HG03457 (cell line): Measurements from ENCODE around the gene VAV1.
A peak's percentile ranks its signal among the peaks of the same experiment; 100 is the strongest.
"Not testable (repeated sequence)": the region's sequence is repeated elsewhere in the genome, so short reads cannot be mapped to it uniquely, and the experiment has no call there.

ENCODE experiments used
- ATAC-seq: cut with Tn5 transposase; IDR thresholded peaks from one replicate; pipeline ENCODE4 v1.9.1; 2021; ENCODE audit warnings: moderate number of reproducible peaks; ENCODE audit not compliant: unreplicated experiment

Gene VAV1

DNA sequence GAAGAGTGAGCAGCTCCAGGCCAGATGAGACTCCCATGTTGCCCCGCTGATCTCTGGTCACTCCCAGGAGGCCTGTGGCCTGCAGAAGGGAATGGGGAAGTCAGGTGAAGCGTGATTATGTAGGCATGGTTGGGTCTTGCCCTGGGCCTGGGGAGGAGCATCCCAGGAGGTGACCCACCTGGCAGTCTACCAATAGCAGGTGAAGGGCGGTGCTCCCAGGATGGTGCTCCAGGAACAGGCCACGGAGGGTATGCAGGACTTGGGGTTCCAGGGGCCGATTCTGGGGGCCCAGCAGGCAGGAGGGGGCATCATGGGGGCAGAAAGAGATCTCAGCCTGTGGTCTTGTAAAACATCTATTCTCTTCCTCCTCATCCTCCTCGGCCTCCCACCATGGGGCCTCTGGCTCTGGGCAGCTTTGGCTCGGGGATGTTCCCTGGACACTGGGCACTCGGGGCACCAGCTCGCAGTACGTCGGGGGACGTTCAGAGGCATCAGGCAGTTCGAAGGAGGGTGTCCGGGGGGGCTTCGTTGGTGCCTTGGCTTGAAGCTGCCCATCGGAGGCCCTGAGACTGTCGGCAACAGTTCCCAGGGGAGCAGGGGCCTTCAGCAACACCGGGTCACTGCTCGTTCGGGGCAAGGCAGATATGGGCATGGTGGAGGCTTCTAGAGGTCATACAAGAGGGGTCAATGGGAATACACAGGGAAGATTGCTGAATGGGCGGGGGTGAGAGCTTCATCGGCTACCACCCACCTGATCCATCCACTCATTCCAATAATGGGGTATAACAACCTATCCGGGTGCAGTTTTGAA lies 17.6 kb upstream of the VAV1 start:
- ATAC-seq, result no peak

GRCh38 chr19:6760606-6761005 lies 11.9 kb upstream of the VAV1 start:
- no peak for ATAC-seq

GRCh38 chr19:6761053-6761676 lies 11.3 kb upstream of the VAV1 start:
- ATAC-seq, result no peak

DNA sequence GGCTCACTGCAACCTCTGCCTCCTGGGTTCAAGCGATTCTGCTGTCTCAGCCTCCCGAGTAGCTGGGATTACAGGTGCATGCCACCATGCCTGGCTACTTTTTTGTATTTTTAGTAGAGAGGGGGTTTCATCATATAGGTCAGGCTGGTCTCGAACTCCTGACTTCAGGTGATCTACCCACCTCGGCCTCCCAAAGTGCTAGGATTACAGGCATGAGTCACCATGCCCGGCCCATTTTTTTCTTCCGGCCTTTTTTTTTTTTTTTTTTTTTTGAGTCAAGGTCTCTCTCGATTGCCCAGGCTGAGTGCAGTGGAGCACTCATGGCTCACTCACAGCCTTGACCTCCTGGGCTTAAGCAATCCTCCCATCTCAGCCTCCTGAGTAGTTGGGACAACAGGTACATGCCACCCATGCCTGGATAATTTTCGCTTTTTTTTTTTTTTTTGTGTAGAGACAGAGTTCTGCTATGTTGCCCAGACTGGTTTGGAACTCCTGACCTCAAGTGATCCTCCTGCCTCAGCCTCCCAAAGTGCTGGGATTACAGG lies 10.2 kb upstream of the VAV1 start:
- not testable (repeated sequence) for ATAC-seq

DNA sequence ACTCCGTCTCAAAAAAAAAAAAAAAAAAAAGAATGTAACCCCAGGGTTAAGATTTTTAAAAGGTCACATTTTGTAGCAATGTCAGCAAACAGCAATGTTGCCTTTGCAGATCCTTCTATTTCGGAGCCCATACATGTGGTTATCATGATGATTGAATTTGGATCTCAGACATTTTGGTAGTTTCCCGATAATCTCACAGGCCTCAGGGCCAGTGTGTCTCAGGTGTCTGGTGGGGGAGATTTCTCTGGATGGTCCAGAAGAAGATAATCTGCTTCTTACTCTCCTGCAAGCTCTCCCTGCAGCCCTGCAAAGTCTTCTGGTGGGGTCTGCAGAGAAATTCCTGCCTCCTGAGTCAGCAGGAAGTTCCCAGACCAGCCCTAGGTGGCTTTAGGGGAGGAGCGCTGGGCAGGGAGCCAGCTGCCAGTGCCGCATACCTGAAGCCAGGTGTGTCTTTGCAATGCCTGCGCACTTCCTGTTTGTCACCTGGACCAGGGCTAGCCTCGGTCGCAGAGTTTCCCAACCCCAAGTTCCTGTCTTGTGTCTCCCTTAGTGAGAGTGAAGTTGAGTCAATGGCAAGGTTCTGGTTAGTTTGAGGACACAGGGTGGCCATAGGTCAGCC lies 6.7 kb upstream of the VAV1 start:
- no peak for ATAC-seq

GRCh38 chr19:6766357-6767080 lies 6.0 kb upstream of the VAV1 start:
- no peak for ATAC-seq

- ATAC-seq, result peak; percentile 16
Observed at GRCh38 chr19:6767081-6767356, 5.5 kb upstream of the VAV1 start.

DNA sequence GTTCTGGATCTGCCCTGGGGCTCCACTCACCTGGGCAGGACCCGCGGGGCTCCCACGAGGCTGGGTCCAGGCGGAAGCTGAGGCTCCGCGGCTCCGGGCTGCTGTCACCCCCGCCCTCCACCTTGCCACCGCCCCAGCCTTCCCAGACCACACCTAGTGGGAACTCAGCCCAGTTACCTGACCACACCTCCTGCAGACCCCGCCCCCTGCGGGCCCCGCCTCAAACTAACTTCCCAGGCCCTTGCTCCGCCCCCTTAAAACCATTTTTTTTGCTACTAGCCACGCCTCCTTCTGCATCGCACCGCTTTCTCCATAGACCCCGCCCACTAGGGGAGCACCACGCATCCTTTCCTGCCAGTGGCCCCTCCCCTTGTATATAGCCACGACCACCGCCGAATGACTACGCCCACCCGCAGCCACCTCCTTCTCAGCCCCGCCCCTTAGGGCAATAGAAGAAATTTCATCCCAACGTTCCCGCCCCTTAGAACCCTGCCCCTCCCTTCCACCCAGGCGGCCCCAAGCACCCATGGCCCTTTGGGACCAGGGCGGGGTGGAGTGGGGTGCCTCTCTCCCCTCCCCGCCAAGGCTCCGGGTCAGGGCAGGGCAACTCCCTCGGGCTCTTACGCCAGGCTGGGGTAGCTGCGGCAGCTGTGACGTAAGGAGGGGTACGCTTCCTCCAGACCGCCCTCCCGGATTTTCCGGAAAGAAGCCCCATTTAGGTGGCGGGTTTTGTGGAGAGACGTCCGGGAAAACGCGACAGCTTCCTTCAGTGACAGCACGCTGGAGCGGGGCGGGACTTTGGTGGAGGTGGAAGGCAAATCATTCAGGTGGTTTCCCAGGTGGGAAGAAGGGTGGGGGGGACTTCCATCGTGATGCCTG lies 4.9 kb upstream of the VAV1 start, which contains the start of gene SH2D3A:
TSS of gene SH2D3A (minus strand) at position 79 of the 879 bp plus-strand sequence. CDS start 3,687 bp downstream, outside the sequence.
- ATAC-seq, result peak; percentile 45

DNA sequence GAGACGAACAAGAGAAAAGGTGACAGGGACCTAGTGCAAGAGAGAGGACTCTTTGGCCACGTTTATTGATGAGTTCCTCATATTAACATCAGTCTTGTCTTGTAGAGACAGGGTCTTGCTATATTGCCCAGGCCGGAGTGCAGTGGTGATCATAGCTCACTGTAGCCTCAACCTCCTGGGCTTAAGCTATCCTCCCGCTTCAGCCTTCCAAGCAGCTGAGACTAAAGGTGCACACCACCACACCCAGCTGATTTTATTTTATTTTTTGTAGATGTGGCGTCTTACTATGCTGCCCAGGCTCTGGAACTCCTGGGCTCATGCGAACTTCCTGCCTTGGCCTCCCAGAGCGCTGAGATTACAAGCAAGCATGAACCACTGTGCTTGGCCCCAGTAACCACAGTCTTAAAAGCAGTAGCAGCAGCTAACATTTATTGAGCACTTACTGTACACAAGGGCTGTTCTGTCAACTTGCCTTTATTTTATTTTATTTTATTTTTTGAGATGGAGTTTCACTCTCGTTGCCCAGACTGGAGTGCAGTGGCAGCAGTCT lies 4.2 kb upstream of the VAV1 start:
- no peak for ATAC-seq

DNA sequence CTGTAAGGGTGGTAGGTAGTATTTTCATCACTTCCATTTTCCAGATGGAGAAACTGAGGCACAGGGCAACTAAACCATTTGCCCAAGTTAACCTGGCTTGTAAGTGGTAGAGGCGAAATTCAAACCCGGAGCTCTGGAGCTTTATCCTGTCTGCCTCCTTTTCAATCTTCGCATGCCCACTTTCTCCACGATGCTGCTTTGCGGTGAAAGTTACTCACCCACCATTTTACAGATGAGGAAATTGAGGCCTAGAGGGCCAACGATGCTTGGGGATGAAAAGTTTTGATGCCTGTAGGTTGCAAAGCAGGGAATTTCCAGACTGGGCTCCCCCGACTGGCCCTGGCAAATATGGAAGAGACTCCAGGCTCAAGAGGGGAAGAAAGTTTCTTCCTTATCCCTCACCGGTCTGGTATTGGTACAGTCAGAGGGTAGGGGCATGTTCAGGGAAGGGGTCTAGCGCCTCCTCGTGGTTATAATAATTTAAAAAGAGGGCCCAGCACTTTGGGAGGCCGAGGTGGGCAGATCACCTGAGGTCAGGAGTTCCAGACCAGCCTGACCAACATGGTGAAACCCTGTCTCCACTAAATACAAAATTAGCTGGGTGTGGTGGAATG lies 3.4 kb upstream of the VAV1 start:
- no peak for ATAC-seq

DNA sequence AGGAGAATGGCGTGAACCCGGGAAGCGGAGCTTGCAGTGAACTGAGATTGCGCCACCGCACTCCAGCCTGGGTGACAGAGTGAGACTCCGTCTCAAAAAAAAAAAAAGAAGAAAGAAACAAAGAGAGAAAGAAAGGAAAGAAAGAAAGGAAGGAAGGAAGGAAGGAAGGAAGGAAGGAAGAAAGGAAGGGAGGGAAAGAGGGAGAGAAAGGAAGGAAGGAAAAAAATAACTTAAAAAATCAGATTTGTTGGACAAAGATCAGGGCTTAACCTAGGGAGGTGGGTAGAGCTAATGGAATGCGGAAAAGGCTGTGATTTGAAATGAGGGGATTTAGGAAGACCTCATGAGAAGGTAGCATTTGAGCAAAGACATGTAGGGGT lies 870 bp upstream of the VAV1 start:
- ATAC-seq, result not testable (repeated sequence)

DNA sequence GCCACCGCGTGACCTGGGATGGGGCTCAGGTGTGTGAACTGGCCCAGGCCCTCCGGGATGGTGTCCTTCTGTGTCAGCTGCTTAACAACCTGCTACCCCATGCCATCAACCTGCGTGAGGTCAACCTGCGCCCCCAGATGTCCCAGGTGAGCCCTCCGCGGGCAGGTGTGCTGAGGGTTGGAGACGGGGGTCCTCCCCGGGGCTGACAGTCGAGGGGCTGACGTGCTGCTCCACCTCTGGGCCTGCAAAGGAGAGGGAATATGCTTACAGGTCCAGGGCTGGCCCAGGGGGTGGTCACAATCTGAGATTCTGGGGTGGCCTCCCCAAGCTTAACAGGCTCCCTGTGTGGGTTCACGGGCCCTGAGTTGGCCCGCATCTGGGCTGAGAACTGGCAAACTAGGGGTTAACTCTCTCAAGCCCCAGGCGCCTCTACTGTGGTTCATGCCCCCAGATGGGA lies 386 bp downstream of the VAV1 start:
- ATAC-seq, result no peak

- ATAC-seq, result no peak
Observed at GRCh38 chr19:6773323-6773931, 919 bp downstream of the VAV1 start.

DNA sequence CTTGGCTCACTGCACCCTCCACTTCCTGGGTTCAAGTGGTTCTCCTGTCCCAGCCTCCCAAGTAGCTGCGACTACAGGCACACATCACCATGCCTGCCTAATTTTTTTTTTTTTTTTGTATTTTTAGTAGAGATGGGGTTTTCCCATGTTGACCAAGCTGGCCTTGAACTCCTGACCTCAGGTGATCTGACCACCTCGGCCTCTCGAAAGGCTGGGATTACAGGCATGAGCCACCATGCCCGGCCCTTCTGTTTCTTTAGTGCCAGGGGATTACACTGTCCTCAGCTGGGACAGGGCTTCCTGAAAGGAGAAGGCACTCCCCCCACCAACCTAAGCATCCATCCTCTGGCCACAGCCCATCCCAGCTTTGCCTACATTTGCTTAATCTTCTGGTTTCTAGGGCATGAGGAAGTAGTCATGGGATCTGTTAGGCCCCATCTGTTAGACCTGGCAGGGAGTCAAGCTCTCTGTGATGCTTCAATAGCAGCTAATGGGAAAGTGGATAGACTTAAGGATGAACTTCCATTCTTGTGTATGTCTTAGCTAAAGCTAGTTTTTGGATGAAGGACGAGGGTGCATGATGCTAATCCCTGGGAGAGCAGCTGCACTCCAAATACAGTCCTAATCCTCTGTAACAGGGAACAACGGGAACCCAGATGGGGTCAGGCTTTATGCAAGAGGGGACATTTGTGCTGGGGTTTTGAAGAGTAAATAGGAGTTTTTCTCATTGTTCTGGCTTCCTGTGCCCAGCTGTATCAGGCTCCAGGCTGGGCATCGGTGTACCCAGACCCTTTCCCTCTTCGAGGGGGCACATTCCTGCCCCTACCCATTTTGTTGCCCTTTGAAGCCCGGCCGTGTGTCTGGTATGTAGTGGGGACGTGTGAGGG lies 2.6 kb downstream of the VAV1 start:
- ATAC-seq, result no peak

DNA sequence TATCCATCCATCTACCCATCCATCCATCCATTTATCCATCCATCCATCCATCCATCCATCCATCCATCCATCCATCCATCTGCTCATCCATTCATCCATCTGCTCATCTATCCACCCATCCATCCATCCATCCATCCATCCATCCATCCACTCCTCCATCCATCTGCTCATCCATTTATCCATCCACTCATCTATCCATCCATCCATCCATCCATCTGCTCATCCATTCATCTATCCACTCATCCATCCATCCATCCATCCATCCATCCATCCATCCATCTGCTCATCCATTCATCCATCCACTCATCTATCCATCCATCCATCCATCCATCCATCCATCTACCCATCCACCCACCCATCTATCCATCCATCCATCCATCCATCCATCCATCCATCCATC lies 3.5 kb downstream of the VAV1 start:
- not testable (repeated sequence) for ATAC-seq

- ATAC-seq, result no peak
Observed at GRCh38 chr19:6776999-6777398, 4.5 kb downstream of the VAV1 start.

- ATAC-seq, result no peak
Observed at GRCh38 chr19:6777434-6777833, 4.9 kb downstream of the VAV1 start.

- no peak for ATAC-seq
Observed at GRCh38 chr19:6778386-6778785, 5.9 kb downstream of the VAV1 start.
